Measurements from ENCODE around the gene CABP5. TPM values are rescaled to one million over a fixed set of nuclear protein-coding genes. Genes with fewer than 3 reads are reported as not detected.

CABP5 gene
- total and polyA plus RNA-seq, 12 donors: not detected

- H3K4me3 ChIP-seq: no peak overlapping the region
- intact Hi-C loops (cut with DNase I): no loop called here
- DNase-seq: no peak
These were observed 20.9 kb downstream of the CABP5 start for GRCh38 chr19:48023011-48023410.

GRCh38 chr19:48020686-48021085, 23.2 kb downstream of the CABP5 start:
- no peaks in the 10 kb centered on the region for H3K9me3 ChIP-seq (replicated peaks in 1 of 3)
- TF ChIP-seq POLR2A (IDR thresholded peaks at IDR 0.05): no peak
- TF ChIP-seq CTCF (IDR thresholded peaks at IDR 0.05): no peak
- no peak for DNase-seq
- H3K36me3 ChIP-seq (replicated peaks in 1 of 2): no peaks in the 10 kb centered on the region
- peaks cover 2% of the 10 kb centered on the region for H3K27me3 ChIP-seq
- no peak overlapping the region for H3K4me3 ChIP-seq
- H3K27ac ChIP-seq: no peak overlapping the region
- intact Hi-C loops (cut with DNase I): no loop called here
- 64 to 79% (median 74%) methylated on average over 3 of the region's 3 CpGs for WGBS, 4 donors
- no peaks in the 10 kb centered on the region for H3K4me1 ChIP-seq (replicated peaks in 1 of 2)

More at GRCh38 chr19:48023011-48023410, 20.9 kb downstream of the CABP5 start:
- WGBS, 4 donors: 59 to 67% (median 64%) methylated on average over 2 of the region's 2 CpGs
- no peaks in the 10 kb centered on the region for H3K4me1 ChIP-seq (replicated peaks in 1 of 2)
- H3K36me3 ChIP-seq (replicated peaks in 1 of 2): no peaks in the 10 kb centered on the region
- no peak overlapping the region for H3K27ac ChIP-seq
- no peaks in the 10 kb centered on the region for H3K9me3 ChIP-seq (replicated peaks in 1 of 3)
- no peaks in the 10 kb centered on the region for H3K27me3 ChIP-seq
- no peak for TF ChIP-seq CTCF (IDR thresholded peaks at IDR 0.05)
- TF ChIP-seq POLR2A (IDR thresholded peaks at IDR 0.05): no peak

- WGBS, 4 donors: 85 to 90% (median 88%) methylated on average over 11 of the region's 11 CpGs
- Histone ChIP-seq H3K4me3 (no peak overlapping the region), H3K36me3 (replicated peaks in 1 of 2) (no peaks in the 10 kb centered on the region), H3K4me1 (replicated peaks in 1 of 2) (no peaks in the 10 kb centered on the region), H3K9me3 (replicated peaks in 1 of 3) (no peaks in the 10 kb centered on the region), H3K27ac (no peak overlapping the region), H3K27me3 (peaks cover 6% of the 10 kb centered on the region)
- TF ChIP-seq POLR2A (IDR thresholded peaks at IDR 0.05): no peak
- no peak for TF ChIP-seq CTCF (IDR thresholded peaks at IDR 0.05)
- intact Hi-C loops (cut with DNase I): no loop called here
- DNase-seq: no peak
These were observed 32.7 kb downstream of the CABP5 start for GRCh38 chr19:48010932-48011758.

GRCh38 chr19:48006762-48007161, 37.1 kb downstream of the CABP5 start:
- Histone ChIP-seq H3K27me3 (no peaks in the 10 kb centered on the region), H3K27ac (no peak overlapping the region), H3K9me3 (replicated peaks in 1 of 3) (no peaks in the 10 kb centered on the region), H3K4me1 (replicated peaks in 1 of 2) (no peaks in the 10 kb centered on the region), H3K36me3 (replicated peaks in 1 of 2) (no peaks in the 10 kb centered on the region), H3K4me3 (no peak overlapping the region)
- 74 to 82% (median 76%) methylated on average over 6 of the region's 6 CpGs for WGBS, 4 donors
- intact Hi-C loops (cut with DNase I): no loop called here
- no peak for TF ChIP-seq CTCF (IDR thresholded peaks at IDR 0.05)
- DNase-seq: no peak
